ENCODE results near the gene DNM3. TPM values are rescaled to one million over a fixed set of nuclear protein-coding genes. Genes with fewer than 3 reads are reported as not detected.

DNM3 gene
- total RNA-seq, 1 experiment from 2014 or later, result 0.11 TPM

GRCh38 chr1:171881442-171881841 lies 40.1 kb downstream of the DNM3 start:
- H3K27ac Mint-ChIP-seq (ENCODE audit: unreplicated experiment), result no peak overlapping the region
- TF ChIP-seq CTCF (IDR thresholded peaks at IDR 0.05; ENCODE audit: insufficient read depth in 1 of 2, low read depth in 1 of 2, low read length in 1 of 2, severe bottlenecking in 1 of 2, unreplicated experiment in 1 of 2), result no peak
- H3K36me3 ChIP-seq (ENCODE audit: control insufficient read depth, insufficient read depth, low read length), result no peaks in the 10 kb centered on the region
- BruUV-seq (replicated peaks), result no TSS peak
- CTCF ChIA-PET, result no interaction called here
- H3K9me3 ChIP-seq, result no peaks in the 10 kb centered on the region
- H3K4me3 ChIP-seq (ENCODE audit: low read depth, low read length), result no peak overlapping the region
- intact Hi-C loops (cut with micrococcal nuclease; ENCODE audit: unreplicated experiment), result no loop called here
- POLR2A ChIA-PET, result no interaction called here
- no peaks in the 10 kb centered on the region for H3K4me1 ChIP-seq
- no peaks in the 10 kb centered on the region for H3K4me1 Mint-ChIP-seq (ENCODE audit: low read depth, unreplicated experiment)
- H3K4me3 Mint-ChIP-seq (ENCODE audit: unreplicated experiment), result no peak overlapping the region
- H3K9me3 Mint-ChIP-seq (ENCODE audit: unreplicated experiment), result no peaks in the 10 kb centered on the region
- H3K36me3 Mint-ChIP-seq (ENCODE audit: insufficient read depth, unreplicated experiment), result no peaks in the 10 kb centered on the region
- DNase-seq, result no peak
- H3K27me3 Mint-ChIP-seq (ENCODE audit: insufficient read depth, unreplicated experiment), result no peaks in the 10 kb centered on the region
- no peaks in the 10 kb centered on the region for H3K27me3 ChIP-seq (replicated peaks; ENCODE audit: control insufficient read depth, insufficient read depth, low read length)

GRCh38 chr1:171883849-171884248 lies 42.6 kb downstream of the DNM3 start:
- Histone ChIP-seq H3K9me3 (no peaks in the 10 kb centered on the region), H3K27me3 (replicated peaks; ENCODE audit: control insufficient read depth, insufficient read depth, low read length) (no peaks in the 10 kb centered on the region), H3K36me3 (ENCODE audit: control insufficient read depth, insufficient read depth, low read length) (no peaks in the 10 kb centered on the region), H3K4me1 (no peaks in the 10 kb centered on the region), H3K4me3 (ENCODE audit: low read depth, low read length) (no peak overlapping the region)
- Mint-ChIP-seq H3K9me3 (ENCODE audit: unreplicated experiment) (no peaks in the 10 kb centered on the region), H3K4me3 (ENCODE audit: unreplicated experiment) (no peak overlapping the region), H3K27ac (ENCODE audit: unreplicated experiment) (no peak overlapping the region), H3K27me3 (ENCODE audit: insufficient read depth, unreplicated experiment) (no peaks in the 10 kb centered on the region), H3K4me1 (ENCODE audit: low read depth, unreplicated experiment) (no peaks in the 10 kb centered on the region), H3K36me3 (ENCODE audit: insufficient read depth, unreplicated experiment) (no peaks in the 10 kb centered on the region)
- POLR2A ChIA-PET, result no interaction called here
- CTCF ChIA-PET, result no interaction called here
- TF ChIP-seq CTCF (IDR thresholded peaks at IDR 0.05; ENCODE audit: insufficient read depth in 1 of 2, low read depth in 1 of 2, low read length in 1 of 2, severe bottlenecking in 1 of 2, unreplicated experiment in 1 of 2), result no peak
- intact Hi-C loops (cut with micrococcal nuclease; ENCODE audit: unreplicated experiment), result no loop called here
- no TSS peak for BruUV-seq (replicated peaks)
- no peak for DNase-seq

- POLR2A ChIA-PET, result no interaction called here
- Mint-ChIP-seq H3K27me3 (ENCODE audit: insufficient read depth, unreplicated experiment) (peaks cover 2% of the 10 kb centered on the region), H3K36me3 (ENCODE audit: insufficient read depth, unreplicated experiment) (no peaks in the 10 kb centered on the region), H3K4me1 (ENCODE audit: low read depth, unreplicated experiment) (no peaks in the 10 kb centered on the region), H3K27ac (ENCODE audit: unreplicated experiment) (no peak overlapping the region), H3K9me3 (ENCODE audit: unreplicated experiment) (no peaks in the 10 kb centered on the region), H3K4me3 (ENCODE audit: unreplicated experiment) (no peak overlapping the region)
- DNase-seq, result no peak
- Histone ChIP-seq H3K36me3 (ENCODE audit: control insufficient read depth, insufficient read depth, low read length) (no peaks in the 10 kb centered on the region), H3K9me3 (no peaks in the 10 kb centered on the region), H3K4me1 (no peaks in the 10 kb centered on the region), H3K4me3 (ENCODE audit: low read depth, low read length) (no peak overlapping the region), H3K27me3 (replicated peaks; ENCODE audit: control insufficient read depth, insufficient read depth, low read length) (no peaks in the 10 kb centered on the region)
- no TSS peak for BruUV-seq (replicated peaks)
- TF ChIP-seq CTCF (IDR thresholded peaks at IDR 0.05; ENCODE audit: insufficient read depth in 1 of 2, low read depth in 1 of 2, low read length in 1 of 2, severe bottlenecking in 1 of 2, unreplicated experiment in 1 of 2), result no peak
- intact Hi-C loops (cut with micrococcal nuclease; ENCODE audit: unreplicated experiment), result no loop called here
- CTCF ChIA-PET, result interaction anchor here (0.6 kb wide), 1 partner anchor 31 kb away, joined by 4 read pairs; no protein-coding TSS in a partner anchor
Observed at GRCh38 chr1:171884475-171884874, 43.2 kb downstream of the DNM3 start.

Data from Caco-2 (cell line).